HG02884 (cell line): Measurements from ENCODE around the gene NT5DC1.
"Not testable (repeated sequence)": the region's sequence is repeated elsewhere in the genome, so short reads cannot be mapped to it uniquely, and the experiment has no call there.

Source experiments
- ATAC-seq: cut with Tn5 transposase; IDR thresholded peaks from one replicate; pipeline ENCODE4 v1.9.1; 2021; ENCODE audit warnings: mild to moderate bottlenecking, moderate library complexity; ENCODE audit not compliant: unreplicated experiment

Gene NT5DC1

DNA sequence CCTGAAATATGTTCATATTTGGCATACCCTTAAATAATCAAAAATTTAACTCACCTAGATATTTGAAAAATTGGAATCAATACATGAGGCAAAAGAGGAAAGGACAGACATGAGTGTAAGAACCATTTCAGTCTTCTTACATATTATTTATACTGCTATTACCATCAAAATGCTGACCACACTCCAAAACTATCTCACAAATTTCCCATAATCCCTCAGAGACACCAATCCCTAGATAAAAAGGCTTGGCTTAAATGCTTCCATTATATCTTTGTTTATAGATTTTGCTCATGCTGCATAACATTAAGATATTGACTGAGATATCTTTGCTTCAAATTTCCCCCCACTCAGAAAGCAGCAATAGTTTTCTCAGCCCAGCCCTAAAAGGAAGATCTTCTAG is 11.7 kb upstream of the NT5DC1 start:
- no peak for ATAC-seq

- peak; percentile 68 for ATAC-seq
Measured at GRCh38 chr6:116090251-116090650, 10.4 kb upstream of the NT5DC1 start.

GRCh38 chr6:116094041-116094440 is 6.6 kb upstream of the NT5DC1 start:
- no peak for ATAC-seq

DNA sequence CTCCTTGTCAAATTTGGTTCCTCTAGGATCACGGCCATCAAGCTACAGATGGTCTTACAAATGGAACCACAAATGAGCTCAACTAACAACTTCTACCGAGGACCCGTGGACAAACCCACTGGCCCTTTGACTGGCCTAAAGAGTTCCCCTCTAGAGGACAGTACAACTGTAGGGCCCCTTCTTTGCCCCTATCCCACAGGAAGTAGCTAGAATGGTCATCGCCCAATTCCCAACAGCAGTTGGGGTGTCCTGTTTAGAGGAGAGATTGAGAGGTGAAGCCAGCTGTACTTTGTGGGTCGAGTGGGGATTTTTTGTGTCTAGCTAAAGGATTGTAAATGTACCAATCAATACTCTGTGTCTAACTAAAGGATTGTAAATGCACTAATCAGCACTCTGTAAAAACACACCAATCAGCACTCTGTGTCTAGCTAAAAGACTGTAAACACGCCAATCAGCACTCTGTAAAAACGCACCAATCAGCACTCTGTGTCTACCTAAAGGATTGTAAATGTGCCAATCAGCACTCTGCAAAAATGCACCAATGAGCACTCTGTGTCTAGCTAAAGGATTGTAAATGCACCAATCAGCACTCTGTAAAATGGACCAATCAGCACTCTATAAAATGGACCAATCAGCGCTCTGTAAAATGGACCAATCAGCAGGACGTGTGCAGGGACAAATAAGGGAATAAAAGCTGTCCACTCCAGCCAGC is 4.4 kb upstream of the NT5DC1 start:
- ATAC-seq = not testable (repeated sequence)

DNA sequence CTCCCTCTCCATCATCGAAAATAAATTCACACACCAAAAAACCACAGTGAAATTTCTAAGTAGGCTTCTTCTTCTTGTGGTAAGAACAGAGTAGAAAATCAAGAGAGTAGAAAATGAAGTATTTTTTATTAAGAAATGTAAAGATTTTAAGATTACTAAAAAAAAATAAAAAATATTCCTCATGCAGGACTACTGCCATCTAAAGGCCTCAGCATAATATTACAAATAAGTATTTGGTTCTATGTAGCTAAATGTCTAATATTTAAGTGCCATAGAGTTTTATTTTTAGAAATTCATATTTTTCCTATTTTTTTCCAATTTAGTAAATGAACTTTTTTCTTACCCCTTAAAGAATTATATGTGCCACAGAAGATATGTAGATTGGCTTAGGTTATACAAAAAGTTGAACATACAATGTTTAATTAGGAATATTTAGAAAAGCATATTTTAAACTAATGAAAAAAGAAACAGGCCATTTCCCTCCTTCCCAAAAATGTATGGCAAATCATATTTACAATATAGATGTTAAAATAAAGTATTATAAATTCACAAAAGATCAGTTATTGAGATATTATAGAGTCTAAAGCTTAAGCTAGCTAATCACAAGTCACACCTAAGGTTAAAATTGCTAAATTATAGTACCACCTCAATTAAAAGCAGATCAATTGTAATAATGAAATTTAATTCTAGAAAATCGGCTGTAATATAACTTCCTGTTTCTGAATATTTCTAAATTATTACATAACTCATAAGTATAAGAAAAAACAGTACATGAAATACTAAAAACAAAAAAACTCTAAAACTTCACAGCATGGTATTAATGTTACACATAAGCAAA is 3.5 kb upstream of the NT5DC1 start:
- ATAC-seq = no peak

- ATAC-seq = no peak
Measured at GRCh38 chr6:116099036-116099435, 1.6 kb upstream of the NT5DC1 start.

DNA sequence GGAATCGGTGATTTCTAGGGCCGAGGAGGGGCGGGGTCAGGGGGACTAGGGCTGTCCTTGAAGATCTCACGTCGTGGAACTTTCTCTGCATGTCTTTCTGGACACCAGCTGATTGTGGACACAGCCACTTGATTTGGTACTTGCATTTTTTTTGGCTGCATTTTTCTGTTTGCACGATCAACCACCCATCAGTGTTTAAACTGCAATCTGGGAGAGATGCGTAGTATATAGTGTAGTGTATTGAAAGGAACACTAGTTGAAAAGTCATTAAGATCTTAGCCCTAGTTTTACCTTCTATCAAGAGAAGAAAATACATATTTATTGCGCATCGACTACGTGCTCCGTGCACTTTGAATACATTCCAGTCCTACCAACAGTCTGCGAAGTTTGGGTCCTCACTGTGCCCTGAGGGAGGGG is 657 bp downstream of the NT5DC1 start:
- ATAC-seq = peak; percentile 0

- no peak for ATAC-seq
Measured at GRCh38 chr6:116101790-116102189, 1.1 kb downstream of the NT5DC1 start.

DNA sequence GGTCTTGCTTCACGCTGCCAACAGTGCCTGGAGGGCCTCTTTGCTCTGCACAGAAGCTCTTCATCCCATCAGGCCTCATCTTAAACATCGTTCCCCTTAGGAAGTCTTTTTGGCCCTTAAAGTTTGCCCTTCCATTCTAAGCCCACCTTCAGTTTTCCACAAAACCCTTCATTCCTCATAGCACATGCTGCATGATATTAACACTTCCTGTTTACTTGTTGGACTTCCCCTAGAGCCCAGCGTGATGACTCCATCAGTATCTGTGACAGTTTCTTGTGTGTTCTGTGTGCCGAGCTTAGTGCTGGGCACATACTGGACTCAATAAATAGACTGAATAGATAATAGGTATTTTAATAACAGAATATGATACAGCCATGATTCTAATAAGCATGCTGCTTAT is 2.2 kb downstream of the NT5DC1 start:
- ATAC-seq = no peak

DNA sequence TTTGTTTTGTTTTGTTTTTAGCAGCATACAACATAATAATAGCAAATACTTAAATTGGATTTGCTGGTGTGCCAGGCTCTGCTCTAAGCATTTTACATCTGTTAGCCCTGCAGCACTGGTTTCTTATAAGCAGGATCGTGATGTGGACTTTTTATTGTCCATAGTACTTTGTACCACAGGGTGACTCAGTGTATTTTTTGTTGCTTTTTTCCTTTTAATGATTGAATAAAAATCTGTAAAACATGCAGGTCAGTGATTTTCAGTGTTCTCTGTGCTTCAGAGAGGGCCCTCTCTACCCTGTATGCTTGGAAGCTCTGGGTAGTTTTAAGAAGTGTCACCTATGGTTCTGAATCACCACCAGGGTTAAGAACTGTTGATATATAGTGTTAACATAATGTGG is 4.0 kb downstream of the NT5DC1 start:
- ATAC-seq = no peak

- no peak for ATAC-seq
Measured at GRCh38 chr6:116105247-116105646, 4.6 kb downstream of the NT5DC1 start.

DNA sequence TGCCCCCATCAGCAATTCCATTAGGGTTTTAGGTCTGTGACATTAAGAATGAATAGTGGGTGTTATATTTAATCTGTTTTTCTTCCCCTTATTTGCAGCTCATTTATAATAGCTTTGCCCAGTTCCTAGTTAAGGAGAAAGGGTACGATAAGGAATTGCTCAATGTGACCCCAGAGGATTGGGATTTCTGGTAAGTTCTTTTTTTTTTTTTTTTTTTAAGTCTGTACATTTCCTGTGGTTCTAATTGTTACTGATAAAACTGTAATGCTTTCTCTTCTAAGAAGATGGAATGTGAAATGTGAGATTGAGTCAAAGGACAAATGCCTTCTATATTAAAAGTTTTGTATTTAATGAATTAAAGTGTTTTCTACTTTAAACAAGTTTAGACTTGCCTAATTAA is 5.5 kb downstream of the NT5DC1 start:
- ATAC-seq = no peak

DNA sequence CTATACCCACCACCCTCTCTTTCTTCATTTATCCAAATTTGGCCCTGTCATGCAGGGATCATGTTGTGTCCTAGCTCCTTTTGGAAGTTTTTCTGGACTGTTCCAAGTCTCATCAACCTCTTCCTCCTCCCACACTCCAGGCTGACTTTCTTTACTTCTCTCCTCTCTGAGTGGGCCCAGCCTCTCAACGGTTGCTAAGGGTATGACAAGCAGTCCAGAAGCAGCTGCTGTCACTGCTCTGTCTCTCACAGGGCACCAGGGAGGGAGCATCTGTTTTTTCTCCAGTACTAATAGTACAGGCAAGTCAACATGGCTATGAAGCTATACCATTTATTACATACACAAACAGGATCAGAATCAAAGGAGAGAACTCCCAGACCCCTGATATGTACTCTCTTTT is 8.2 kb downstream of the NT5DC1 start:
- ATAC-seq = no peak

DNA sequence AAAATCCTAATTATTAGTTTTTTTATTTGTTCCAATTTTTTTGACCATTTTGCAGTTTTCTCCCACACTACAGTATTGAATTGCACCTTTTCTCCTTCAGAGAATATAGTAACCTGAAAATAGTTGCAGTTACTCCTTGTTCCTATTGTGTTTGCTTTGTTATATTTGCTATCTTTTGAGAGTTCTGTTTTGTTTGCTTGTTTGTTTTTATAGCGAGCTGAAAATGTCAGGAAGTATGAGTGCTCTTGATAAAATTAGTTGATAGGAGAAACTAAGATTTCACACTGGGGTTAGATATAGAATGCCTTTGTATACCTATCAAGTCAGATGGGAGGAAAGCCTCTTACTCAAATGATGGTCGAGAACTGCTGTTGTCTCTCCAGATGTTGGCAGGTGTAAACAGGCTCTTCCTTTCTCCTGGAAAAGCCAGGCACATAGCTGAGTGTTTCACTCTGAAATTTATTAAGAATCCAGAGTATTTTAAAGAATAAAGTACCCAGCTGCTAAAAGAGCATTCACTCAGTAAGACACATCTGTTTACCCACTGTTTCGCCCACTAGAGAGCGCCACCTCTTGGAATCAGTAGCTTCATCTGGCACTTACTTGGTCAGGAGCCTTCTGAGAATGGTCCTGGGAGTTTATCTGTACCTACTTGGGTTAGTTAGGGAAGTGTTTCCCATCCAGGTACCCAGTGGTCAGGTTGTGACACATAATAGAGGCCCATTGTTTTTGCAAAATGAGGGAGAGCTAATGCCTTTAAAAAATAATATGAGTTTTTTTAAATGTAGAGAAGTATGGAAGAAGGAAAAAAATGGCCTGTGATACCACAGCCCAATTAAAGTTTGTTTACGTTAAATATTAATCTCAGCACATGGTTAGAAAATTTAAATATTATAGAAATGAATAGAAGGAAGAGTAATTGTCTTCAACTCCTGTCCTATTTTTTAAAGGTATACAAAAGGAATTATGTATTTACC is 11.2 kb downstream of the NT5DC1 start:
- ATAC-seq = peak; percentile 76

- ATAC-seq = no peak
Measured at GRCh38 chr6:116113386-116113785, 12.7 kb downstream of the NT5DC1 start.

GRCh38 chr6:116115781-116116180 is 15.1 kb downstream of the NT5DC1 start:
- no peak for ATAC-seq

- ATAC-seq = no peak
Measured at GRCh38 chr6:116118608-116119007, 18.0 kb downstream of the NT5DC1 start.

- no peak for ATAC-seq
Measured at GRCh38 chr6:116120430-116120829, 19.8 kb downstream of the NT5DC1 start.

GRCh38 chr6:116126032-116126431 is 25.4 kb downstream of the NT5DC1 start, which contains the start of gene COL10A1:
COL10A1 (minus strand) TSS chr6:116126132; CDS start chr6:116125492, 640 bp downstream.
- ATAC-seq = no peak

- ATAC-seq = no peak
Measured at GRCh38 chr6:116127771-116128493, 27.3 kb downstream of the NT5DC1 start.
